ENCODE results near the gene EIF4G3. TPM values are rescaled to one million over a fixed set of nuclear protein-coding genes. Genes with fewer than 3 reads are reported as not detected.

EIF4G3 gene
- polyA plus RNA-seq, 1 of the 3 experiments (the other 2 are of a cell fraction) = 32.0 TPM

- TF ChIP-seq EP300 (IDR thresholded peaks at IDR 0.05; ENCODE audit: borderline replicate concordance in 1 of 2, low read depth in 1 of 2, low read length in 1 of 2) (no peak), FOXM1 (IDR thresholded peaks at IDR 0.05; ENCODE audit: low read depth) (no peak), GABPA (IDR thresholded peaks at IDR 0.05; ENCODE audit: low read depth) (no peak), TAF1 (IDR thresholded peaks at IDR 0.05; ENCODE audit: borderline replicate concordance, low read depth, low read length) (no peak), RCOR1 (IDR thresholded peaks at IDR 0.05; ENCODE audit: low read length) (no peak), CHD2 (IDR thresholded peaks at IDR 0.05; ENCODE audit: low read length, partially characterized antibody) (no peak), TEAD4 (IDR thresholded peaks at IDR 0.05; ENCODE audit: borderline replicate concordance, insufficient read depth) (no peak), YY1 (IDR thresholded peaks at IDR 0.05; ENCODE audit: low read depth) (no peak), MEF2A (IDR thresholded peaks at IDR 0.05; ENCODE audit: borderline replicate concordance, low read depth) (no peak)
- TF ChIP-seq, protein P1, sequence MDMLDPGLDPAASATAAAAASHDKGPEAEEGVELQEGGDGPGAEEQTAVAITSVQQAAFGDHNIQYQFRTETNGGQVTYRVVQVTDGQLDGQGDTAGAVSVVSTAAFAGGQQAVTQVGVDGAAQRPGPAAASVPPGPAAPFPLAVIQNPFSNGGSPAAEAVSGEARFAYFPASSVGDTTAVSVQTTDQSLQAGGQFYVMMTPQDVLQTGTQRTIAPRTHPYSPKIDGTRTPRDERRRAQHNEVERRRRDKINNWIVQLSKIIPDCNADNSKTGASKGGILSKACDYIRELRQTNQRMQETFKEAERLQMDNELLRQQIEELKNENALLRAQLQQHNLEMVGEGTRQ (IDR thresholded peaks at IDR 0.05; ENCODE audit: borderline replicate concordance, low read depth, low read length) = no peak
These were observed 66.5 kb downstream of the EIF4G3 start (continued) for GRCh38 chr1:21110163-21110562.

- H2AFZ ChIP-seq (ENCODE audit: low read depth) = no peak overlapping the region
- H3K36me3 ChIP-seq (replicated peaks in 1 of 2; ENCODE audit: control insufficient read depth in 1 of 2, insufficient read depth in 2 of 2, low read length in 1 of 2) = peaks cover 0 to 6% of the 10 kb centered on the region in 2 experiments
- TF ChIP-seq TCF12 (IDR thresholded peaks at IDR 0.05) (no peak), EP300 (IDR thresholded peaks at IDR 0.05; ENCODE audit: borderline replicate concordance in 1 of 2, low read depth in 1 of 2, low read length in 1 of 2) (no peak), IRF3 (IDR thresholded peaks at IDR 0.05; ENCODE audit: low read depth, low read length) (no peak), ELF1 (IDR thresholded peaks at IDR 0.05) (no peak), JUND (IDR thresholded peaks at IDR 0.05) (no peak), RFX5 (IDR thresholded peaks at IDR 0.05; ENCODE audit: low read length) (no peak), MXI1 (IDR thresholded peaks at IDR 0.05; ENCODE audit: low read depth, low read length) (no peak), FOSL2 (IDR thresholded peaks at IDR 0.05; ENCODE audit: borderline replicate concordance, low read depth) (no peak), RXRA (IDR thresholded peaks at IDR 0.05; ENCODE audit: borderline replicate concordance, low read depth) (no peak), GABPA (IDR thresholded peaks at IDR 0.05; ENCODE audit: low read depth) (no peak), TAF1 (IDR thresholded peaks at IDR 0.05; ENCODE audit: borderline replicate concordance, low read depth, low read length) (no peak), USF1 (IDR thresholded peaks at IDR 0.05; ENCODE audit: borderline replicate concordance, low read depth) (no peak), NFIC (IDR thresholded peaks at IDR 0.05; ENCODE audit: borderline replicate concordance) (no peak), ZBTB33 (IDR thresholded peaks at IDR 0.05; ENCODE audit: borderline replicate concordance, low read depth) (no peak)
- TF ChIP-seq, protein P1 (IDR thresholded peaks at IDR 0.05; ENCODE audit: borderline replicate concordance, low read depth, low read length) = no peak
- no peak overlapping the region for H3K4me3 ChIP-seq (ENCODE audit: low read depth in 2 of 2, low read length in 1 of 2)
- H3K9me2 ChIP-seq = no peaks in the 10 kb centered on the region
- H4K20me1 ChIP-seq (ENCODE audit: insufficient read depth) = peaks cover 4% of the 10 kb centered on the region; the same call in 1 of the 2 replicates
- 94% methylated on average over 2 of the region's 2 CpGs for WGBS (ENCODE audit: low lambda C conversion rate)
- POLR2A ChIA-PET = no interaction called here
- H3K4me1 ChIP-seq (ENCODE audit: control insufficient read depth in 1 of 2, insufficient read depth in 2 of 2, low read depth in 1 of 2, low read length in 1 of 2) = no peaks in the 10 kb centered on the region
- CTCF ChIA-PET = interaction anchor here (1.0 kb wide), 1 partner anchor 13 kb away, joined by 5 read pairs; no protein-coding TSS in a partner anchor
- no peak overlapping the region for H3K27ac ChIP-seq (ENCODE audit: low read depth in 2 of 2, low read length in 1 of 2)
- peaks cover 1% of the 10 kb centered on the region for H3F3A ChIP-seq (replicated peaks; ENCODE audit: insufficient read depth)
- H3K27me3 ChIP-seq (ENCODE audit: insufficient read depth) = no peaks in the 10 kb centered on the region
- H3K4me2 ChIP-seq = no peak overlapping the region
- H3K79me2 ChIP-seq (ENCODE audit: insufficient read depth) = peaks cover 34% of the 10 kb centered on the region
- no peak overlapping the region for H3K9ac ChIP-seq
- no peaks in the 10 kb centered on the region for H3K9me3 ChIP-seq
- no peak for DNase-seq
These were observed 70.0 kb downstream of the EIF4G3 start for GRCh38 chr1:21106709-21107108.
